Neural cell (in vitro differentiated cells): Measurements from ENCODE around the gene B4GALT4. TPM values are rescaled to one million over a fixed set of nuclear protein-coding genes. Genes with fewer than 3 reads are reported as not detected.

ENCODE experiments used
- H2AFZ ChIP-seq: fragments of 200-600, 300-800 bp; sonication (generic), shearing (Covaris generic); 2 replicates; pipeline ENCODE4 v1.6.0; 2014; ENCODE audit warnings: low read depth, mild to moderate bottlenecking, antibody characterized with exemption, low read length, moderate library complexity
- H3F3A ChIP-seq: fragments of 200-600 bp; shearing (Covaris generic); 2 replicates; pipeline ENCODE4 v1.6.1; 2016; ENCODE audit warnings: mild to moderate bottlenecking, moderate library complexity, mixed read lengths, antibody characterized with exemption, low read length; ENCODE audit not compliant: insufficient read depth, poor library complexity, severe bottlenecking
- H3K27ac ChIP-seq: fragments of 200-600, 300-800 bp; sonication (generic), shearing (Covaris generic); 2 replicates; pipeline ENCODE4 v1.5.1; 2014; ENCODE audit warnings: mild to moderate bottlenecking, low read length, moderate library complexity
- H3K27me3 ChIP-seq: fragments of 300-800, 200-600 bp; sonication (generic), shearing (Covaris generic); 2 replicates; pipeline ENCODE4 v1.6.0; 2014; ENCODE audit warnings: mild to moderate bottlenecking, low read depth, low read length, moderate library complexity; ENCODE audit not compliant: insufficient read depth
- H3K36me3 ChIP-seq: fragments of 300-800, 200-600 bp; sonication (generic), shearing (Covaris generic); 2 replicates; pipeline ENCODE4 v1.5.1; 2014; ENCODE audit warnings: mild to moderate bottlenecking, antibody characterized with exemption, low read length, moderate library complexity; ENCODE audit not compliant: insufficient read depth
- H3K4me2 ChIP-seq: fragments of 300-800, 200-600 bp; sonication (generic), shearing (Covaris generic); 2 replicates; pipeline ENCODE4 v1.6.0; 2014; ENCODE audit warnings: mild to moderate bottlenecking, low read length
- H3K4me3 ChIP-seq: fragments of 300-800, 200-600 bp; sonication (generic), shearing (Covaris generic); 2 replicates; pipeline ENCODE4 v1.5.1; 2014; ENCODE audit warnings: mild to moderate bottlenecking, low read length, moderate library complexity
- H3K79me2 ChIP-seq: fragments of 200-600 bp; shearing (Covaris generic); replicated peaks from 2 replicates; pipeline ENCODE4 v1.6.0; 2014; ENCODE audit warnings: mild to moderate bottlenecking, low read length, moderate library complexity; ENCODE audit not compliant: insufficient read depth
- H3K9ac ChIP-seq: fragments of 300-800, 200-600 bp; sonication (generic), shearing (Covaris generic); 2 replicates; pipeline ENCODE4 v1.6.1; 2016; ENCODE audit warnings: mild to moderate bottlenecking, low read length, mixed read lengths
- H3K9me2 ChIP-seq: fragments of 200-600 bp; shearing (Covaris generic); 2 replicates; pipeline ENCODE4 v1.6.1; 2016; ENCODE audit warnings: mild to moderate bottlenecking, low read length, mixed read lengths; ENCODE audit not compliant: insufficient read depth
- H3K9me3 ChIP-seq: fragments of 200-600, 300-800 bp; sonication (generic), shearing (Covaris generic); 2 replicates; pipeline ENCODE4 v1.6.1; 2016; ENCODE audit warnings: mild to moderate bottlenecking, mixed run types, low read length, moderate library complexity, mixed read lengths
- H4K20me1 ChIP-seq: fragments of 200-600 bp; shearing (Covaris generic); 2 replicates; pipeline ENCODE4 v1.6.1; 2016; ENCODE audit warnings: mild to moderate bottlenecking, mixed run types; ENCODE audit not compliant: insufficient read depth
- EP300 ChIP-seq: fragments of 450-650 bp; conservative IDR thresholded peaks from 2 replicates; pipeline ENCODE4 v1.6.1; 2014; ENCODE audit warnings: antibody characterized with exemption, mild to moderate bottlenecking, moderate library complexity; ENCODE audit not compliant: poor library complexity, severe bottlenecking
- EZH2 ChIP-seq: fragments of 200-600, 300-800 bp; shearing (Covaris generic), sonication (generic); IDR thresholded peaks from 2 replicates; pipeline ENCODE4 v1.6.1; 2014; ENCODE audit warnings: antibody characterized with exemption, low read length, borderline replicate concordance, mild to moderate bottlenecking; ENCODE audit not compliant: insufficient read depth, poor library complexity, severe bottlenecking
- MXI1 ChIP-seq: fragments of 450-650 bp; conservative IDR thresholded peaks from 2 replicates; pipeline ENCODE4 v1.6.1; 2014; ENCODE audit warnings: antibody characterized with exemption, mild to moderate bottlenecking; ENCODE audit not compliant: poor library complexity, severe bottlenecking
- POLR2AphosphoS5 ChIP-seq: IDR thresholded peaks from 2 replicates; pipeline ENCODE4 v1.6.1; 2012
- RAD21 ChIP-seq: fragments of 450-650 bp; conservative IDR thresholded peaks from 2 replicates; pipeline ENCODE4 v1.6.1; 2014; ENCODE audit warnings: antibody characterized with exemption, mild to moderate bottlenecking, moderate library complexity
- SMC3 ChIP-seq: fragments of 450-650 bp; conservative IDR thresholded peaks from 2 replicates; pipeline ENCODE4 v1.6.1; 2014; ENCODE audit warnings: antibody characterized with exemption, mild to moderate bottlenecking, moderate library complexity; ENCODE audit not compliant: poor library complexity
- TAF1 ChIP-seq: IDR thresholded peaks from 2 replicates; pipeline ENCODE4 v1.6.1; 2012; ENCODE audit warnings: low read depth
- polyA plus RNA-seq: library from polyadenylated mRNA; depleted of rRNA; stranded (reverse); fragments of >200 nt; gene quantifications from 2 replicates; pipeline ENCODE4 v1.2.3, GENCODE V29; 2014
- TF ChIP-seq, protein P1 (sequence below): fragments of 450-650 bp; IDR thresholded peaks from 2 replicates; pipeline ENCODE4 v1.5.1; 2014; ENCODE audit warnings: antibody characterized with exemption, mild to moderate bottlenecking, moderate library complexity; ENCODE audit not compliant: poor library complexity, severe bottlenecking
- TF ChIP-seq, protein P2 (sequence below): IDR thresholded peaks from 2 replicates; pipeline ENCODE4 v1.6.1; 2012; ENCODE audit warnings: borderline replicate concordance

B4GALT4 gene
- polyA plus RNA-seq, 1 donor from 2014 or later, result 11.8 TPM

DNA sequence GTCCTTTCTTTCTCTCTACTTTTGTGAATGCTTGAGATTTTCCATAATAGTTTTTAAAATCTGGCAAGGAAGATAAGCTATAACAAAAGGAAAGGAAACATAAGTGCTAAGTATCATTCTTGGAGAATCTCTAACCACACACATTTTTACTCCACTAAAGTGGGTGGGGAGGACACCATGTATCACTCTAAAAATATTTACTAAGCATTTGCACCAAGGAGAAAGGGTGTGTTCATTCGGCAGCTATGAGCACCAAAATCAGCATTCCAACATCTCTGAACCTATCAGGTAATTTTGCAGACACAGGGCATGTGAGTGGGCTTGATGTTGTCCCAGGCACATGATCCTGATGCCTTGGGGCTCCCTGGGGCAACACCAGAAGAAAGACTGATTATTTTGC is 5.5 kb downstream of the B4GALT4 start:
- no peak overlapping the region for H3K4me2 ChIP-seq
- no peak overlapping the region for H3K27ac ChIP-seq
- H3K27me3 ChIP-seq, result no peaks in the 10 kb centered on the region
- H3K9me3 ChIP-seq, result no peaks in the 10 kb centered on the region
- H3K9ac ChIP-seq, result no peak overlapping the region
- no peak overlapping the region for H3K4me3 ChIP-seq
- H2AFZ ChIP-seq, result no peak overlapping the region
- H3F3A ChIP-seq, result no peaks in the 10 kb centered on the region
- no peaks in the 10 kb centered on the region for H3K9me2 ChIP-seq
- TF ChIP-seq SMC3 (no peak), RAD21 (no peak), EZH2 (no peak), EP300 (no peak), TAF1 (no peak), MXI1 (no peak), POLR2AphosphoS5 (no peak)
- TF ChIP-seq, protein P1, sequence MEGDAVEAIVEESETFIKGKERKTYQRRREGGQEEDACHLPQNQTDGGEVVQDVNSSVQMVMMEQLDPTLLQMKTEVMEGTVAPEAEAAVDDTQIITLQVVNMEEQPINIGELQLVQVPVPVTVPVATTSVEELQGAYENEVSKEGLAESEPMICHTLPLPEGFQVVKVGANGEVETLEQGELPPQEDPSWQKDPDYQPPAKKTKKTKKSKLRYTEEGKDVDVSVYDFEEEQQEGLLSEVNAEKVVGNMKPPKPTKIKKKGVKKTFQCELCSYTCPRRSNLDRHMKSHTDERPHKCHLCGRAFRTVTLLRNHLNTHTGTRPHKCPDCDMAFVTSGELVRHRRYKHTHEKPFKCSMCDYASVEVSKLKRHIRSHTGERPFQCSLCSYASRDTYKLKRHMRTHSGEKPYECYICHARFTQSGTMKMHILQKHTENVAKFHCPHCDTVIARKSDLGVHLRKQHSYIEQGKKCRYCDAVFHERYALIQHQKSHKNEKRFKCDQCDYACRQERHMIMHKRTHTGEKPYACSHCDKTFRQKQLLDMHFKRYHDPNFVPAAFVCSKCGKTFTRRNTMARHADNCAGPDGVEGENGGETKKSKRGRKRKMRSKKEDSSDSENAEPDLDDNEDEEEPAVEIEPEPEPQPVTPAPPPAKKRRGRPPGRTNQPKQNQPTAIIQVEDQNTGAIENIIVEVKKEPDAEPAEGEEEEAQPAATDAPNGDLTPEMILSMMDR, result no peak
- TF ChIP-seq, protein P2, sequence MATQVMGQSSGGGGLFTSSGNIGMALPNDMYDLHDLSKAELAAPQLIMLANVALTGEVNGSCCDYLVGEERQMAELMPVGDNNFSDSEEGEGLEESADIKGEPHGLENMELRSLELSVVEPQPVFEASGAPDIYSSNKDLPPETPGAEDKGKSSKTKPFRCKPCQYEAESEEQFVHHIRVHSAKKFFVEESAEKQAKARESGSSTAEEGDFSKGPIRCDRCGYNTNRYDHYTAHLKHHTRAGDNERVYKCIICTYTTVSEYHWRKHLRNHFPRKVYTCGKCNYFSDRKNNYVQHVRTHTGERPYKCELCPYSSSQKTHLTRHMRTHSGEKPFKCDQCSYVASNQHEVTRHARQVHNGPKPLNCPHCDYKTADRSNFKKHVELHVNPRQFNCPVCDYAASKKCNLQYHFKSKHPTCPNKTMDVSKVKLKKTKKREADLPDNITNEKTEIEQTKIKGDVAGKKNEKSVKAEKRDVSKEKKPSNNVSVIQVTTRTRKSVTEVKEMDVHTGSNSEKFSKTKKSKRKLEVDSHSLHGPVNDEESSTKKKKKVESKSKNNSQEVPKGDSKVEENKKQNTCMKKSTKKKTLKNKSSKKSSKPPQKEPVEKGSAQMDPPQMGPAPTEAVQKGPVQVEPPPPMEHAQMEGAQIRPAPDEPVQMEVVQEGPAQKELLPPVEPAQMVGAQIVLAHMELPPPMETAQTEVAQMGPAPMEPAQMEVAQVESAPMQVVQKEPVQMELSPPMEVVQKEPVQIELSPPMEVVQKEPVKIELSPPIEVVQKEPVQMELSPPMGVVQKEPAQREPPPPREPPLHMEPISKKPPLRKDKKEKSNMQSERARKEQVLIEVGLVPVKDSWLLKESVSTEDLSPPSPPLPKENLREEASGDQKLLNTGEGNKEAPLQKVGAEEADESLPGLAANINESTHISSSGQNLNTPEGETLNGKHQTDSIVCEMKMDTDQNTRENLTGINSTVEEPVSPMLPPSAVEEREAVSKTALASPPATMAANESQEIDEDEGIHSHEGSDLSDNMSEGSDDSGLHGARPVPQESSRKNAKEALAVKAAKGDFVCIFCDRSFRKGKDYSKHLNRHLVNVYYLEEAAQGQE, result no peak
- no peaks in the 10 kb centered on the region for H3K36me3 ChIP-seq
- no peaks in the 10 kb centered on the region for H4K20me1 ChIP-seq
- H3K79me2 ChIP-seq, result no peaks in the 10 kb centered on the region

GRCh38 chr3:119234610-119235009 is 6.1 kb downstream of the B4GALT4 start:
- Histone ChIP-seq H3K4me3 (no peak overlapping the region), H4K20me1 (no peaks in the 10 kb centered on the region), H3K9me2 (no peaks in the 10 kb centered on the region), H3K27ac (no peak overlapping the region), H3F3A (no peaks in the 10 kb centered on the region), H3K36me3 (no peaks in the 10 kb centered on the region), H3K79me2 (no peaks in the 10 kb centered on the region), H3K9me3 (no peaks in the 10 kb centered on the region), H3K4me2 (no peak overlapping the region), H3K9ac (no peak overlapping the region), H2AFZ (no peak overlapping the region), H3K27me3 (no peaks in the 10 kb centered on the region)
- no peak for TF ChIP-seq SMC3
- no peak for TF ChIP-seq POLR2AphosphoS5
- TF ChIP-seq EP300, result no peak
- TF ChIP-seq RAD21, result no peak
- TF ChIP-seq, protein P2, result no peak
- TF ChIP-seq EZH2, result no peak
- TF ChIP-seq TAF1, result no peak
- TF ChIP-seq MXI1, result no peak
- TF ChIP-seq, protein P1, result no peak
